Measurements from ENCODE around the gene RNF128. TPM values are rescaled to one million over a fixed set of nuclear protein-coding genes. Genes with fewer than 3 reads are reported as not detected.

The RNF128 gene
- total RNA-seq: 0.53 and 1.2 TPM in 2 replicates

DNA sequence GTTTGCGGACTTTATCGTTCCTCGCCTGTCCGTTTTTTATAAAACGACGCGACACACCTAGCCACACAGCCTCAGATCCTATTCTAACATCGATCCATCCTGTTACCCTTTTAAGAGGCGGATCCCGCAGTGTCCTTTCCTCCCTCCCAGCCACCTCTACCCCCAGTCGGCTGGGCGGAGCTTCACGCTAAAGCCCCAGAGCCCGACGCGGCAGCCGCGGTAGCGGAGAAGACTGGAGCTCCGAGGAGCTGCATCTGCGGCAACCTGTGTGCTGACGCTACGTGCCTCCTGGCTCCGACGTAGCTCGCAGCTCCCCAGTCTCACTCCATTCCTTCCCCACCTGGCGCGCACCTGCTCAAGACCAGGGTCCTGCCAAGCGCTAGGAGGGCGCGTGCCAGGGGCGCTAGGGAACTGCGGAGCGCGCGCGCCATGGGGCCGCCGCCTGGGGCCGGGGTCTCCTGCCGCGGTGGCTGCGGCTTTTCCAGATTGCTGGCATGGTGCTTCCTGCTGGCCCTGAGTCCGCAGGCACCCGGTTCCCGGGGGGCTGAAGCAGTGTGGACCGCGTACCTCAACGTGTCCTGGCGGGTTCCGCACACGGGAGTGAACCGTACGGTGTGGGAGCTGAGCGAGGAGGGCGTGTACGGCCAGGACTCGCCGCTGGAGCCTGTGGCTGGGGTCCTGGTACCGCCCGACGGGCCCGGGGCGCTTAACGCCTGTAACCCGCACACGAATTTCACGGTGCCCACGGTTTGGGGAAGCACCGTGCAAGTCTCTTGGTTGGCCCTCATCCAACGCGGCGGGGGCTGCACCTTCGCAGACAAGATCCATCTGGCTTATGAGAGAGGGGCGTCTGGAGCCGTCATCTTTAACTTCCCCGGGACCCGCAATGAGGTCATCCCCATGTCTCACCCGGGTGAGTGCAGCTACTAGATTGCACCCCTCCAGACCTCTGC lies at the start of gene RNF128:
Gene RNF128, plus strand, starts transcription at position 217 of the 953 bp plus-strand sequence. Its CDS starts 213 bp downstream, at position 430.

GRCh38 chrX:106802388-106803275 lies 76.1 kb downstream of the RNF128 start, which contains the start of gene TBC1D8B:
TBC1D8B (plus strand) TSS chrX:106802673; CDS start chrX:106802854, 181 bp downstream.

Other genes starting within 250 kb of the RNF128 start
- gene RADX, start 114.7 kb upstream of the RNF128 start, total RNA-seq: 2.8 and 3.0 TPM in 2 replicates
- 5.0 and 5.8 TPM in 2 replicates for gene TBC1D8B, start 76.0 kb downstream of the RNF128 start, total RNA-seq
- gene RIPPLY1, start 176.6 kb downstream of the RNF128 start, total RNA-seq: not detected in 2 replicates
- gene CLDN2, start 193.7 kb downstream of the RNF128 start, total RNA-seq: not detected in 2 replicates